NCI-H345 treated with DMSO at 0.1 percent for 48 hours (cell line): Measurements from ENCODE around the gene CC2D2B.

Experiments used
- DNase-seq: peaks from one replicate; lab custom pipeline; 2025; ENCODE audit not compliant: unreplicated experiment; lab: John Stamatoyannopoulos, UW

Gene CC2D2B

GRCh38 chr10:96074776-96075175, 167.0 kb downstream of the CC2D2B start:
- no peak for DNase-seq

DNA sequence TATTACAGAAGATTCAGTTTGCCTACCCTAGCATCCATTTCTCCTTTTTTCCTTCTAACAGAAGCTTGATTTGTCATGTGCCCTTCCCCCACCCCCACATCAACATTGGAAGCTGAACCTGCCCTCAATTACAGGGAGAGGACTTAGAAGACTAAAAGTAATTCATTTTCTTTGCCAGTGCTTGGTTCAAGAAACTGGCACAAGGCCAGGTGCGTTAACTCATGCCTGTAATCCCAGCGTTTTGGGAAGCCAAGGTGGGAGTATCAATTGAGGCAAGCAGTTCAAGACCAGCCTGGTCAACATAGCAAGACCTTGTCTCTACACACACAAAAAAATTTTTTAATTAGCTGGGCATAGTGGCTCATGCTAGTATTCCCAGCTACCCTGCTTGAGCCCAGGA, 168.2 kb downstream of the CC2D2B start:
- no peak for DNase-seq

- DNase-seq, result no peak
Observed at GRCh38 chr10:96077156-96077555, 169.4 kb downstream of the CC2D2B start.

DNA sequence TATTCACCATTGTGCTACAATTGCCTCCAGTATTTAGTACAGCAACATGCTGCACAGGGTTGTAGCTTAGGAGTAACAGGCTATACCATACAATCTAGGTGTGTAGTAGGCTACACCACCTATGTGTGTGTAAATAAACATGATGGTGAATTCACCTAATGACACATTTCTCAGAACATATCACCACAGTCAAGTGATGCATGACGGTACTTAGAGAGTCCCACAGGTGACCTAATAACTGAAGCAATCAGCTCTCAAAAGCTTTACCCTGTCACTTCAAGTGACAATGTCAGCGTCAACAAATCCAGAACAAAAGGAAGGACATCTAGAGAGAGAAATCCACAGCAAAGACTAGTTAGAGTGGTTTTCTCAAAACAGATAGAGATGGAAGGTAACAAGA, 174.4 kb downstream of the CC2D2B start:
- peak; percentile 1 for DNase-seq
